Stimulated activated CD8-positive, alpha-beta memory T cell treated with anti-CD3 and anti-CD28 coated beads, Interleukin-2, amount 100 ng/mL, for 48 hours (primary cell): Measurements from ENCODE around the gene ABCC8.
A peak's percentile ranks its signal among the peaks of the same experiment; 100 is the strongest.

Experiments
- DNase-seq, 2 donors: peaks; one replicate each; pipeline ENCODE4 v3.0.0-alpha.2; 2020; ENCODE audit warnings: low read depth in 2 of 2

The ABCC8 gene

GRCh38 chr11:17352950-17353820 lies 123.5 kb downstream of the ABCC8 start:
- peak; percentile 59 to 65 for DNase-seq

- DNase-seq = peak; percentile 36 to 39
Observed at GRCh38 chr11:17351510-17352176, 125.0 kb downstream of the ABCC8 start, which contains the start of gene NCR3LG1. Gene NCR3LG1 (plus strand): TSS chr11:17351800. CDS start chr11:17351970, 170 bp downstream.

DNA sequence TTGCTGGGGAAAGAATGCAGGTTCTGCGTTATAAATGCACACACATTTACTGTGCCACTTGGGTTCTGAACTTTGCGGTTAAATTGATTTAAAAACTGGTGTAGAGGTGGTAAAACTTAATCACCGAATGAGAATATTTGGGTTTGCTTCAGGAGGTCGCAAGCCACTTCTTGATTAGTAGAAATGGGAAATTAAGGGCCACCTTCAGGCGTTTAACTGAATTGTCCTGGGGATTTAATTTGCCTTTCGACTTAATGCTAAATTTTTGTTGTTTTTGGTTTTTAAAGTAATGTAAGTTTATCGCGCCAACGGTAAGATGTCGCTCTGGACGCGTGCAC lies 125.5 kb downstream of the ABCC8 start:
- DNase-seq = no peak

- no peak for DNase-seq
Observed at GRCh38 chr11:17350455-17351171, 126.0 kb downstream of the ABCC8 start.

- DNase-seq = no peak
Observed at GRCh38 chr11:17347676-17348075, 129.0 kb downstream of the ABCC8 start.

- peak; percentile 21 to 29 for DNase-seq
Observed at GRCh38 chr11:17343907-17344306, 132.7 kb downstream of the ABCC8 start.

DNA sequence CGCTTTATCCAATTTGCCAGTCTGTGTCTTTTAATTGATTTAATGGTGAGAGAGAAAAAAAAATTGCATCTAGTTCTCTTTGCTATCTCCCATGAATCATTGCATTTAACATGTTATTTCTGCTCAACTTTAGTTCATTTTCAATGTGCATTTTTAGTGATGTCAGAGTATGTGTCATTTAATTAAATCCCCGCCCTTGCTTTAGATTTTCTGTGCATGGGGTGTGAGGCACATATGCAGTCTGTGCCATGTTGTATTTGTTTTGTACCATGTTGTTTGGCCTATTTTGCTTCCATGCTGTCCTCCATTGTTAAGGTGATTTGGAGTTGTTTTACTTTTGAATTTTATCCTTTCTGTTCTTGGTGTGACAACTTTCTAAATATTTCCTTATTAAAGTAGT lies 133.4 kb downstream of the ABCC8 start:
- no peak for DNase-seq
